Measurements from ENCODE around the gene DUXB. TPM values are rescaled to one million over a fixed set of nuclear protein-coding genes. Genes with fewer than 3 reads are reported as not detected.

The DUXB gene
- total and polyA plus RNA-seq, 2 of the 13 experiments (the other 11 are each of a cell fraction or from before 2014, with no cell fraction given): not detected

DNA sequence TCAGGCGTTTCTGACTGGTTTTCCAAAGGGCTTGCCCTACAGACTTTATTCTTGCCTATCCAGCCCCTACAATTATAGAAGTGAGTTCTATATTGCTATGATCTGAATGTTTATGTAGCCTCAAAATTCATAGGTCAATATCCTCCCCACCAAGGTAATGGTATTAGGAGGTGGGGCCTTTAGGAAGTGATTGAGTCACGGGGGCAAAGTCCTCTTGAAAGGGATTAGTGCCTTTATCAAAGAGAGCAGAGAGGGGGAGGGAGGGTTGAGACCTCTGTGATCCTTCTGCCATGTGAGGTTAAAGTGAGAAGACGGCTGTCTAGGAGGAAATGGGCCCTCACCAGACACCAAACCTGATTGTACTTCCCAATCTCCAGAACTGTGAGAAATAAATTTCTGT is 26.0 kb upstream of the DUXB start (continued):
- peak; percentile 28; the same call in 1 of the 2 replicates for TF ChIP-seq PHF21A (CRISPR knock-in tag; IDR thresholded peaks at IDR 0.05)
- TF ChIP-seq, protein P1, sequence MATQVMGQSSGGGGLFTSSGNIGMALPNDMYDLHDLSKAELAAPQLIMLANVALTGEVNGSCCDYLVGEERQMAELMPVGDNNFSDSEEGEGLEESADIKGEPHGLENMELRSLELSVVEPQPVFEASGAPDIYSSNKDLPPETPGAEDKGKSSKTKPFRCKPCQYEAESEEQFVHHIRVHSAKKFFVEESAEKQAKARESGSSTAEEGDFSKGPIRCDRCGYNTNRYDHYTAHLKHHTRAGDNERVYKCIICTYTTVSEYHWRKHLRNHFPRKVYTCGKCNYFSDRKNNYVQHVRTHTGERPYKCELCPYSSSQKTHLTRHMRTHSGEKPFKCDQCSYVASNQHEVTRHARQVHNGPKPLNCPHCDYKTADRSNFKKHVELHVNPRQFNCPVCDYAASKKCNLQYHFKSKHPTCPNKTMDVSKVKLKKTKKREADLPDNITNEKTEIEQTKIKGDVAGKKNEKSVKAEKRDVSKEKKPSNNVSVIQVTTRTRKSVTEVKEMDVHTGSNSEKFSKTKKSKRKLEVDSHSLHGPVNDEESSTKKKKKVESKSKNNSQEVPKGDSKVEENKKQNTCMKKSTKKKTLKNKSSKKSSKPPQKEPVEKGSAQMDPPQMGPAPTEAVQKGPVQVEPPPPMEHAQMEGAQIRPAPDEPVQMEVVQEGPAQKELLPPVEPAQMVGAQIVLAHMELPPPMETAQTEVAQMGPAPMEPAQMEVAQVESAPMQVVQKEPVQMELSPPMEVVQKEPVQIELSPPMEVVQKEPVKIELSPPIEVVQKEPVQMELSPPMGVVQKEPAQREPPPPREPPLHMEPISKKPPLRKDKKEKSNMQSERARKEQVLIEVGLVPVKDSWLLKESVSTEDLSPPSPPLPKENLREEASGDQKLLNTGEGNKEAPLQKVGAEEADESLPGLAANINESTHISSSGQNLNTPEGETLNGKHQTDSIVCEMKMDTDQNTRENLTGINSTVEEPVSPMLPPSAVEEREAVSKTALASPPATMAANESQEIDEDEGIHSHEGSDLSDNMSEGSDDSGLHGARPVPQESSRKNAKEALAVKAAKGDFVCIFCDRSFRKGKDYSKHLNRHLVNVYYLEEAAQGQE (IDR thresholded peaks at IDR 0.05; ENCODE audit: borderline replicate concordance in 1 of 2, low read depth in 1 of 2, low read length in 2 of 2): no peak
- TF ChIP-seq ZNF713 (CRISPR knock-in tag; IDR thresholded peaks at IDR 0.05): no peak
- TF ChIP-seq, protein P2, sequence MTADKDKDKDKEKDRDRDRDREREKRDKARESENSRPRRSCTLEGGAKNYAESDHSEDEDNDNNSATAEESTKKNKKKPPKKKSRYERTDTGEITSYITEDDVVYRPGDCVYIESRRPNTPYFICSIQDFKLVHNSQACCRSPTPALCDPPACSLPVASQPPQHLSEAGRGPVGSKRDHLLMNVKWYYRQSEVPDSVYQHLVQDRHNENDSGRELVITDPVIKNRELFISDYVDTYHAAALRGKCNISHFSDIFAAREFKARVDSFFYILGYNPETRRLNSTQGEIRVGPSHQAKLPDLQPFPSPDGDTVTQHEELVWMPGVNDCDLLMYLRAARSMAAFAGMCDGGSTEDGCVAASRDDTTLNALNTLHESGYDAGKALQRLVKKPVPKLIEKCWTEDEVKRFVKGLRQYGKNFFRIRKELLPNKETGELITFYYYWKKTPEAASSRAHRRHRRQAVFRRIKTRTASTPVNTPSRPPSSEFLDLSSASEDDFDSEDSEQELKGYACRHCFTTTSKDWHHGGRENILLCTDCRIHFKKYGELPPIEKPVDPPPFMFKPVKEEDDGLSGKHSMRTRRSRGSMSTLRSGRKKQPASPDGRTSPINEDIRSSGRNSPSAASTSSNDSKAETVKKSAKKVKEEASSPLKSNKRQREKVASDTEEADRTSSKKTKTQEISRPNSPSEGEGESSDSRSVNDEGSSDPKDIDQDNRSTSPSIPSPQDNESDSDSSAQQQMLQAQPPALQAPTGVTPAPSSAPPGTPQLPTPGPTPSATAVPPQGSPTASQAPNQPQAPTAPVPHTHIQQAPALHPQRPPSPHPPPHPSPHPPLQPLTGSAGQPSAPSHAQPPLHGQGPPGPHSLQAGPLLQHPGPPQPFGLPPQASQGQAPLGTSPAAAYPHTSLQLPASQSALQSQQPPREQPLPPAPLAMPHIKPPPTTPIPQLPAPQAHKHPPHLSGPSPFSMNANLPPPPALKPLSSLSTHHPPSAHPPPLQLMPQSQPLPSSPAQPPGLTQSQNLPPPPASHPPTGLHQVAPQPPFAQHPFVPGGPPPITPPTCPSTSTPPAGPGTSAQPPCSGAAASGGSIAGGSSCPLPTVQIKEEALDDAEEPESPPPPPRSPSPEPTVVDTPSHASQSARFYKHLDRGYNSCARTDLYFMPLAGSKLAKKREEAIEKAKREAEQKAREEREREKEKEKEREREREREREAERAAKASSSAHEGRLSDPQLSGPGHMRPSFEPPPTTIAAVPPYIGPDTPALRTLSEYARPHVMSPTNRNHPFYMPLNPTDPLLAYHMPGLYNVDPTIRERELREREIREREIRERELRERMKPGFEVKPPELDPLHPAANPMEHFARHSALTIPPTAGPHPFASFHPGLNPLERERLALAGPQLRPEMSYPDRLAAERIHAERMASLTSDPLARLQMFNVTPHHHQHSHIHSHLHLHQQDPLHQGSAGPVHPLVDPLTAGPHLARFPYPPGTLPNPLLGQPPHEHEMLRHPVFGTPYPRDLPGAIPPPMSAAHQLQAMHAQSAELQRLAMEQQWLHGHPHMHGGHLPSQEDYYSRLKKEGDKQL (CRISPR knock-in tag; IDR thresholded peaks at IDR 0.05; ENCODE audit: low read depth): no peak
- TF ChIP-seq ZNF460 (CRISPR knock-in tag; IDR thresholded peaks at IDR 0.05; ENCODE audit: borderline replicate concordance): no peak
- no peak for TF ChIP-seq HNRNPH1 (optimal IDR thresholded peaks at IDR 0.05; ENCODE audit: low read depth, low read length)
- TF ChIP-seq THAP11 (CRISPR knock-in tag; IDR thresholded peaks at IDR 0.05): peak; percentile 33; the same call in 1 of the 2 replicates
- no peak for TF ChIP-seq NFKBIZ (CRISPR knock-in tag; IDR thresholded peaks at IDR 0.05)
- TF ChIP-seq ZIK1 (CRISPR knock-in tag; IDR thresholded peaks at IDR 0.05; ENCODE audit: borderline replicate concordance, low read depth): no peak
- TF ChIP-seq, protein P3, sequence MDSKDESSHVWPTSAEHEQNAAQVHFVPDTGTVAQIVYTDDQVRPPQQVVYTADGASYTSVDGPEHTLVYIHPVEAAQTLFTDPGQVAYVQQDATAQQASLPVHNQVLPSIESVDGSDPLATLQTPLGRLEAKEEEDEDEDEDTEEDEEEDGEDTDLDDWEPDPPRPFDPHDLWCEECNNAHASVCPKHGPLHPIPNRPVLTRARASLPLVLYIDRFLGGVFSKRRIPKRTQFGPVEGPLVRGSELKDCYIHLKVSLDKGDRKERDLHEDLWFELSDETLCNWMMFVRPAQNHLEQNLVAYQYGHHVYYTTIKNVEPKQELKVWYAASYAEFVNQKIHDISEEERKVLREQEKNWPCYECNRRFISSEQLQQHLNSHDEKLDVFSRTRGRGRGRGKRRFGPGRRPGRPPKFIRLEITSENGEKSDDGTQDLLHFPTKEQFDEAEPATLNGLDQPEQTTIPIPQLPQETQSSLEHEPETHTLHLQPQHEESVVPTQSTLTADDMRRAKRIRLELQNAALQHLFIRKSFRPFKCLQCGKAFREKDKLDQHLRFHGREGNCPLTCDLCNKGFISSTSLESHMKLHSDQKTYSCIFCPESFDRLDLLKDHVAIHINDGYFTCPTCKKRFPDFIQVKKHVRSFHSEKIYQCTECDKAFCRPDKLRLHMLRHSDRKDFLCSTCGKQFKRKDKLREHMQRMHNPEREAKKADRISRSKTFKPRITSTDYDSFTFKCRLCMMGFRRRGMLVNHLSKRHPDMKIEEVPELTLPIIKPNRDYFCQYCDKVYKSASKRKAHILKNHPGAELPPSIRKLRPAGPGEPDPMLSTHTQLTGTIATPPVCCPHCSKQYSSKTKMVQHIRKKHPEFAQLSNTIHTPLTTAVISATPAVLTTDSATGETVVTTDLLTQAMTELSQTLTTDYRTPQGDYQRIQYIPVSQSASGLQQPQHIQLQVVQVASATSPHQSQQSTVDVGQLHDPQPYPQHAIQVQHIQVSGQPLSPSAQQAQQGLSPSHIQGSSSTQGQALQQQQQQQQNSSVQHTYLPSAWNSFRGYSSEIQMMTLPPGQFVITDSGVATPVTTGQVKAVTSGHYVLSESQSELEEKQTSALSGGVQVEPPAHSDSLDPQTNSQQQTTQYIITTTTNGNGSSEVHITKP (CRISPR knock-in tag; IDR thresholded peaks at IDR 0.05; ENCODE audit: low read depth): no peak
- no peak for TF ChIP-seq NFE2 (CRISPR knock-in tag; IDR thresholded peaks at IDR 0.05)
- TF ChIP-seq, protein P4, sequence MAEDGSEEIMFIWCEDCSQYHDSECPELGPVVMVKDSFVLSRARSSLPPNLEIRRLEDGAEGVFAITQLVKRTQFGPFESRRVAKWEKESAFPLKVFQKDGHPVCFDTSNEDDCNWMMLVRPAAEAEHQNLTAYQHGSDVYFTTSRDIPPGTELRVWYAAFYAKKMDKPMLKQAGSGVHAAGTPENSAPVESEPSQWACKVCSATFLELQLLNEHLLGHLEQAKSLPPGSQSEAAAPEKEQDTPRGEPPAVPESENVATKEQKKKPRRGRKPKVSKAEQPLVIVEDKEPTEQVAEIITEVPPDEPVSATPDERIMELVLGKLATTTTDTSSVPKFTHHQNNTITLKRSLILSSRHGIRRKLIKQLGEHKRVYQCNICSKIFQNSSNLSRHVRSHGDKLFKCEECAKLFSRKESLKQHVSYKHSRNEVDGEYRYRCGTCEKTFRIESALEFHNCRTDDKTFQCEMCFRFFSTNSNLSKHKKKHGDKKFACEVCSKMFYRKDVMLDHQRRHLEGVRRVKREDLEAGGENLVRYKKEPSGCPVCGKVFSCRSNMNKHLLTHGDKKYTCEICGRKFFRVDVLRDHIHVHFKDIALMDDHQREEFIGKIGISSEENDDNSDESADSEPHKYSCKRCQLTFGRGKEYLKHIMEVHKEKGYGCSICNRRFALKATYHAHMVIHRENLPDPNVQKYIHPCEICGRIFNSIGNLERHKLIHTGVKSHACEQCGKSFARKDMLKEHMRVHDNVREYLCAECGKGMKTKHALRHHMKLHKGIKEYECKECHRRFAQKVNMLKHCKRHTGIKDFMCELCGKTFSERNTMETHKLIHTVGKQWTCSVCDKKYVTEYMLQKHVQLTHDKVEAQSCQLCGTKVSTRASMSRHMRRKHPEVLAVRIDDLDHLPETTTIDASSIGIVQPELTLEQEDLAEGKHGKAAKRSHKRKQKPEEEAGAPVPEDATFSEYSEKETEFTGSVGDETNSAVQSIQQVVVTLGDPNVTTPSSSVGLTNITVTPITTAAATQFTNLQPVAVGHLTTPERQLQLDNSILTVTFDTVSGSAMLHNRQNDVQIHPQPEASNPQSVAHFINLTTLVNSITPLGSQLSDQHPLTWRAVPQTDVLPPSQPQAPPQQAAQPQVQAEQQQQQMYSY (CRISPR knock-in tag; IDR thresholded peaks at IDR 0.05): no peak
- TF ChIP-seq EED (CRISPR knock-in tag; IDR thresholded peaks at IDR 0.05): no peak
